HG02852 (cell line): ENCODE measurements around the gene ZBTB9.

Source experiments
- ATAC-seq: cut with Tn5 transposase; IDR thresholded peaks from one replicate; pipeline ENCODE4 v1.9.1; 2021; ENCODE audit warnings: mild to moderate bottlenecking, moderate library complexity; ENCODE audit not compliant: unreplicated experiment

The ZBTB9 gene

GRCh38 chr6:33454009-33454946, at the start of gene ZBTB9:
Gene ZBTB9 (plus strand): TSS chr6:33454576. CDS start chr6:33455101, 525 bp downstream.
- peak; percentile 99 for ATAC-seq

GRCh38 chr6:33404884-33405283, 49.5 kb upstream of the ZBTB9 start:
- no peak for ATAC-seq

GRCh38 chr6:33405386-33405940, 48.9 kb upstream of the ZBTB9 start:
- ATAC-seq, result no peak

GRCh38 chr6:33406126-33406525, 48.2 kb upstream of the ZBTB9 start:
- no peak for ATAC-seq

GRCh38 chr6:33407132-33407718, 47.2 kb upstream of the ZBTB9 start:
- ATAC-seq, result no peak

GRCh38 chr6:33410050-33410710, 44.2 kb upstream of the ZBTB9 start:
- peak; percentile 76 for ATAC-seq

GRCh38 chr6:33410711-33411631, 43.4 kb upstream of the ZBTB9 start, which contains the start of gene PHF1:
Gene PHF1 (plus strand): TSS chr6:33411014. CDS start chr6:33412264, 1,250 bp downstream.
- ATAC-seq, result peak; percentile 38

- ATAC-seq, result no peak
These were observed 42.8 kb upstream of the ZBTB9 start for GRCh38 chr6:33411632-33412005.

- ATAC-seq, result no peak
These were observed 42.0 kb upstream of the ZBTB9 start for GRCh38 chr6:33412140-33413009.

GRCh38 chr6:33413241-33414120, 40.9 kb upstream of the ZBTB9 start:
- ATAC-seq, result no peak

GRCh38 chr6:33414592-33415271, 39.6 kb upstream of the ZBTB9 start:
- ATAC-seq, result no peak

GRCh38 chr6:33415831-33416230, 38.5 kb upstream of the ZBTB9 start:
- ATAC-seq, result no peak

- no peak for ATAC-seq
These were observed 37.8 kb upstream of the ZBTB9 start for GRCh38 chr6:33416386-33417127.

- ATAC-seq, result no peak
These were observed 37.1 kb upstream of the ZBTB9 start for GRCh38 chr6:33417128-33417902.

GRCh38 chr6:33417903-33418689, 36.3 kb upstream of the ZBTB9 start, which contains the start of gene CUTA:
Gene CUTA (minus strand): TSS chr6:33418107. CDS start chr6:33418000, 107 bp downstream.
- peak; percentile 85 for ATAC-seq
